ENCODE results near the gene MFSD12.

The MFSD12 gene

GRCh38 chr19:3591876-3592613 is 34.7 kb upstream of the MFSD12 start:
- TF ChIP-seq ZFX (IDR thresholded peaks at IDR 0.05) = no peak
- TF ChIP-seq CTCF (conservative IDR thresholded peaks at IDR 0.05) = no peak
- H3K27ac ChIP-seq = no peak overlapping the region

DNA sequence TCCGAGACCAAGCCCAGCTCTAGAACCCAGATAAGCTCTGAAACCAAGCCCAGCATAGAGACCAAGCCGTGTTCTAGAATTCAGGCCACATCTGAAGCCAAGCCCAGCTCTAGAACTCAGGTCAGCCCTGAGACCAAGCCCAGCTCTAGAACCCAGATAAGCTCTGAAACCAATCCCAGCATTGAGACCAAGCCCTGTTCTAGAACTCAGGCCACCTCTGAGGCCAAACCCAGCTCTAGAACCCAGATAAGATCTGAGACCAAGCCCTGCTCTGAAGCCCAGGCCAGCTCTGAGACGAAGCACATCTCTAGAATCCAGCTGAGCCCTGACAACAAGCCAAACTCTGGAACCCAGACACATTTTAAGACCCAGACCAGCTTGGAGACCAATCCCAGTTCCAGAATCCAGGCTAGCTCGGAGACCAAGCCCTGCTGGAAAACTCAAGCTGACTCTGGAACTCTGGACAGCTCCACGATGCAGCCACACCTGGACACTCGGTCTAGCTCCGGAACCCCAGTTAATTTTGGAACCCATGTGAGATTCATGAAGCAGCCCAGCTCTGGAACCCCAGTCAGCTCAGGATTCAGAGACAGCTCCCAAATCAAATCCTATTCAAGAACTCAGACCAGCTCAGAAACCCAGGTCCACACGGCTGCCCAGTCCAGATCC is 33.7 kb upstream of the MFSD12 start:
- TF ChIP-seq ZFX (IDR thresholded peaks at IDR 0.05) (no peak), CTCF (conservative IDR thresholded peaks at IDR 0.05) (no peak)

DNA sequence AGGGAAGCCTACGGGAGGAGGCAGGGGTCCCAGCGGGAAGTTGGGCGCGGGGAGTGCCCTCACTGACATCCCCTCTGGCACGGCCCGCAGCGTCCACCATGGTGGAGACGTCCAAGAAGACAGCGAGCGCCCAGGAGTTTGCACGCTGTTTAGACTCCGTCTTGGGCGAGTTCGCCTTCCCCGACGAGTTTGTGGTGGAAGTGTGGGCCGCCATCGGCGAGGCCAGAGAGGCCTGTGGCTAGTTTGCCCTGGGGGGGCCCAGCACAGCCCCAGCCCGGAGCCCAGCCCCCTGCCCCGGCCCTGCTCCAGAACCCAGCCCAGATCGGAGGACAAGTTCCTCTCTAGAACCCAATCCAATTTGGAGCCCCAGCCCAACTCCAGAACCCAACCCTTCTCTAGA is 32.6 kb upstream of the MFSD12 start:
- no peak overlapping the region for H3K27ac ChIP-seq
- TF ChIP-seq ZFX (IDR thresholded peaks at IDR 0.05) = no peak
- TF ChIP-seq CTCF (conservative IDR thresholded peaks at IDR 0.05) = no peak

More for the DNA sequence above, 33.7 kb upstream of the MFSD12 start:
- H3K27ac ChIP-seq = no peak overlapping the region

DNA sequence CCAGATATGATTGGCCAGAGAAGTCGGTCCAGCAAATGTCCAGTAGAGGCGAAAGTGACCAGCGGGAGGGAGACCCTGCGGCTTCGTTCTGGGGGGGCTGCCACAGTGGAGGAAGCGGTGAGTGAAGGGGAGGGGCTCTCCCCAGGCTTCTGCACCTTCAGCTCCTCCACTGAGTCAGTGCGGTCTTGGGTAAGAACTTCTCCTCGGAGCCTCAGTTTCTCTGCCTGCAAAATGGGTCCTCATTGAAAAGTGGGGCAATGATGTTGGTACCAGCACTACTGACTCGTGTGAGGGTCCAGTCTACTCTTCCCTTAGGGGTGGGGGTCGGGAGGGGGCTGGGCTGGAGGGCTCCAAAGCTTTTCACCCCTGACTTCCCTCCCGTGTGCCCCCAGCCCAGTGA is 32.1 kb upstream of the MFSD12 start:
- TF ChIP-seq ZFX (IDR thresholded peaks at IDR 0.05) = no peak
- TF ChIP-seq CTCF (conservative IDR thresholded peaks at IDR 0.05) = no peak
- no peak overlapping the region for H3K27ac ChIP-seq

DNA sequence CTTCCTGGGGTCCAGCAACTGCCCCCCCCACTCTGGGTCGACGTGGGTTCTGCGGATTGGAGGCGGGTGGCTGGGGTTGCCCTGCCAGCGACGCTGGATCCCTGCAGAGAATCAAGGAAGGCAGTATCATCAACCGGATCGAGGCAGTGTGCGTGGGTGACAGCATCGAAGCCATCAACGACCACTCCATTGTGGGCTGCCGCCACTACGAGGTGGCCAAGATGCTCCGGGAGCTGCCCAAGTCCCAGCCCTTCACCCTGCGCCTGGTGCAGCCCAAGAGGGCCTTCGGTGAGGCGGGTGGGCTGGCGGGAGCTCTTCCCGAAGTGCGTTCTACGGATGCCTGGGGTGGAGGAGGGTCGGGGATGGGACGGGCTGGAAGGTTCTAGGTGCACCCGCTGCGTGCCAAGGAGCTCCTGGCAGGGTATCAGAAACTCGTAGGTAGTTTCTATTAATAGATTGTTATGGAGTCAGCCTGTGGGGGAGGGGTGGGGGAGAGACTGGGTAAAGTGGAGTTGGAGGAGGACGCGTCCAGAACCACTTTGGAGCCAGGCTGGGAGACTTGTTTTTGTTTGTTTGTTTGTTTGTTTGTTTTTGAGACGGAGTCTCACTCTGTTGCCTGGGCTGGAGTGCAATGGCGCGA is 29.4 kb upstream of the MFSD12 start:
- TF ChIP-seq ZFX (IDR thresholded peaks at IDR 0.05) (no peak), CTCF (conservative IDR thresholded peaks at IDR 0.05) (no peak)
- H3K27ac ChIP-seq = no peak overlapping the region

DNA sequence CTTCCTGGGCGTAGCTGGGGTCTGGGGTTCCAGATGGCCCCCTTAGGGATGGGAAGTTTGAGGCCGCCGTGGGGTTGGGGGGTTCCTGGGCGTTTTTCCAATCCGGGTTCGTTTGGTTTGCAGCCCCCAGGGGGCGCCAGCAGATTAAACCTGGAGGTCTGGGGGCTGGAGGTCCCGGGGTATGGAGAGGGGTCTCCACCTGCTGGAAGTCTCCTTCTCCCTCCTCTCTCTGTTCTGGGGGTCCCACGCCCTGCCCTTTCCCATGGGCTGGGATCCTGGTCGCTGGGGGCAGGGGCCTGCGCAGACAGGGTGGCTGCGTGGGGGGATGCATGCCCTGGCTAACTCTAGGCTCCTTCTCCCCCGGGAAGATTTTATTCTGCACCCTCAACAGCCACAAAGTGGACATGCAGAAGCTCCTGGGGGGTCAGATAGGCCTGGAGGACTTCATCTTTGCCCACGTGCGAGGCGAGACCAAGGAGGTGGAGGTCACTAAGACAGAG is 28.8 kb upstream of the MFSD12 start:
- no peak overlapping the region for H3K27ac ChIP-seq
- TF ChIP-seq CTCF (conservative IDR thresholded peaks at IDR 0.05) (no peak; the same call in 1 of the 2 replicates), ZFX (IDR thresholded peaks at IDR 0.05) (no peak)
